Esophagus squamous epithelium (tissue), 4 donors: ENCODE results near the gene CELSR1.

Experiments used
- CTCF ChIP-seq, 6 experiments: fragments of 450-650 bp in 4 of 6; fragments of 200-600 bp in 2 of 6; sonication (generic) in 2 of 6; IDR thresholded peaks; one replicate each; pipeline ENCODE4 v1.5.1; 2016 to 2019; ENCODE audit warnings: antibody characterized with exemption in 6 of 6, mild to moderate bottlenecking in 4 of 6, moderate library complexity in 4 of 6
- POLR2A ChIP-seq, 4 donors: fragments of 450-650 bp; IDR thresholded peaks; one replicate each; pipeline ENCODE4 v1.6.1; 2017; ENCODE audit warnings: antibody characterized with exemption in 4 of 4, mild to moderate bottlenecking in 4 of 4, moderate library complexity in 3 of 4

- TF ChIP-seq POLR2A (IDR thresholded peaks at IDR 0.05) (no peak), CTCF (IDR thresholded peaks at IDR 0.05) (no peak)
Measured at GRCh38 chr22:46369716-46370583, 167.5 kb downstream of the CELSR1 start.
